Gastroesophageal sphincter (tissue), 3 donors: ENCODE data around the gene POP5.

Source experiments
- CTCF ChIP-seq, 4 experiments: fragments of 200-600 bp in 2 of 4; fragments of 450-650 bp in 2 of 4; sonication (generic) in 1 of 4; IDR thresholded peaks; one replicate each; pipeline ENCODE4 v1.5.1; 2017 to 2019; ENCODE audit warnings: antibody characterized with exemption in 4 of 4, mild to moderate bottlenecking in 2 of 4, moderate library complexity in 2 of 4
- POLR2A ChIP-seq, 2 donors: fragments of 450-650 bp; IDR thresholded peaks; one replicate each; pipeline ENCODE4 v1.6.1; 2017; ENCODE audit warnings: antibody characterized with exemption in 2 of 2, mild to moderate bottlenecking in 2 of 2, moderate library complexity in 1 of 2
- POLR2AphosphoS5 ChIP-seq: sonication (generic); formaldehyde crosslinking; IDR thresholded peaks from one replicate; pipeline ENCODE4 v1.6.1; 2017; ENCODE audit warnings: antibody characterized with exemption

GRCh38 chr12:120529641-120530417 lies 51.4 kb downstream of the POP5 start:
- TF ChIP-seq POLR2A (IDR thresholded peaks at IDR 0.05) (no peak), CTCF (IDR thresholded peaks at IDR 0.05) (peak in 2 of 4 experiments; percentile 27 to 43), POLR2AphosphoS5 (no peak)
